SK-N-SH (cell line): ENCODE results near the gene STYXL1.

Experiments
- CTCF ChIP-seq: fragments of 200-600 bp; sonication (generic); IDR thresholded peaks from 2 replicates; pipeline ENCODE4 v1.6.1; 2017; ENCODE audit warnings: antibody characterized with exemption, mild to moderate bottlenecking, moderate library complexity
- ELF1 ChIP-seq: IDR thresholded peaks from 2 replicates; pipeline ENCODE4 v1.4.0; 2012
- EZH2phosphoT487 ChIP-seq: fragments of 200-600 bp; sonication (generic); IDR thresholded peaks from 2 replicates; pipeline ENCODE4 v1.6.1; 2017; ENCODE audit warnings: low read depth, mixed run types, mild to moderate bottlenecking, antibody characterized with exemption, moderate library complexity, borderline replicate concordance
- FOXJ3 ChIP-seq: sonication (generic); formaldehyde crosslinking; IDR thresholded peaks from 2 replicates; pipeline ENCODE4 v1.5.1; 2020; ENCODE audit warnings: mild to moderate bottlenecking, missing genetic modification reagents
- FOXM1 ChIP-seq: IDR thresholded peaks from 2 replicates; pipeline ENCODE4 v1.4.0; 2012; ENCODE audit warnings: low read depth, mild to moderate bottlenecking
- IRF3 ChIP-seq: fragments of 150-350 bp; IDR thresholded peaks from 2 replicates; pipeline ENCODE4 v1.6.1; 2016; ENCODE audit warnings: mild to moderate bottlenecking, low read depth, low read length
- POLR2AphosphoS5 ChIP-seq: IDR thresholded peaks from 2 replicates; pipeline ENCODE4 v1.6.1; 2012; ENCODE audit warnings: low read depth, low read length
- RAD21 ChIP-seq: IDR thresholded peaks from 2 replicates; pipeline ENCODE4 v1.6.1; 2012; ENCODE audit warnings: mild to moderate bottlenecking, low read length
- SMC3 ChIP-seq: IDR thresholded peaks from 2 replicates; pipeline ENCODE4 v1.6.1; 2012; ENCODE audit warnings: low read depth, low read length, improper control_type of control experiment
- YY1 ChIP-seq: IDR thresholded peaks from 2 replicates; pipeline ENCODE4 v1.4.0; 2012; ENCODE audit warnings: low read depth, mild to moderate bottlenecking

- no peak for TF ChIP-seq CTCF
- no peak for TF ChIP-seq RAD21
- no peak for TF ChIP-seq FOXJ3 (CRISPR knock-in tag)
- TF ChIP-seq YY1: no peak
- no peak for TF ChIP-seq POLR2AphosphoS5
- TF ChIP-seq IRF3: no peak
- no peak for TF ChIP-seq ELF1
- TF ChIP-seq EZH2phosphoT487: no peak
- no peak for TF ChIP-seq FOXM1
- TF ChIP-seq SMC3: no peak
Measured at GRCh38 chr7:76057813-76058145, 10.0 kb upstream of the STYXL1 start.
